SK-N-SH treated with all-trans-retinoic acid at 6 μM for 48 hours (cell line): ENCODE measurements around the gene EXOC4.

Experiments used
- ATAC-seq: fragments of 200-7000 bp; cut with Tn5 transposase; 3 replicates; pipeline ENCODE4 v1.9.1; 2020; ENCODE audit warnings: mild to moderate bottlenecking, moderate library complexity
- BACH2 ChIP-seq: fragments of 250-450 bp; sonication (Bioruptor Pico); IDR thresholded peaks from 2 replicates; pipeline ENCODE4 v1.9.0; 2021; ENCODE audit warnings: mild to moderate bottlenecking, borderline replicate concordance
- CSDC2 ChIP-seq: fragments of 250-450 bp; sonication (Bioruptor Pico); IDR thresholded peaks from 2 replicates; pipeline ENCODE4 v1.5.0; 2020; ENCODE audit warnings: mild to moderate bottlenecking, moderate library complexity
- ESRRG ChIP-seq: fragments of 250-450 bp; sonication (Bioruptor Pico); IDR thresholded peaks from 2 replicates; pipeline ENCODE4 v1.6.1; 2021; ENCODE audit warnings: mild to moderate bottlenecking
- GLIS3 ChIP-seq: fragments of 250-450 bp; sonication (Bioruptor Pico); IDR thresholded peaks from 2 replicates; pipeline ENCODE4 v1.5.0; 2020; ENCODE audit warnings: mild to moderate bottlenecking, moderate library complexity
- ISL1 ChIP-seq: fragments of 250-450 bp; sonication (Bioruptor Pico); IDR thresholded peaks from 2 replicates; pipeline ENCODE4 v2.1.2; 2022; ENCODE audit warnings: mild to moderate bottlenecking, moderate library complexity
- RARB ChIP-seq: fragments of 250-450 bp; sonication (Bioruptor Pico); IDR thresholded peaks from 2 replicates; pipeline ENCODE4 v1.8.0; 2021; ENCODE audit warnings: mild to moderate bottlenecking, moderate library complexity
- SNAI2 ChIP-seq: fragments of 250-450 bp; sonication (Bioruptor Pico); IDR thresholded peaks from 2 replicates; pipeline ENCODE4 v1.5.0; 2020; ENCODE audit warnings: mild to moderate bottlenecking, moderate library complexity
- TCF4 ChIP-seq: fragments of 250-450 bp; sonication (Bioruptor Pico); IDR thresholded peaks from 2 replicates; pipeline ENCODE4 v1.8.0; 2021; ENCODE audit warnings: mild to moderate bottlenecking, moderate library complexity, borderline replicate concordance
- TOX ChIP-seq: fragments of 250-450 bp; sonication (Bioruptor Pico); IDR thresholded peaks from 2 replicates; pipeline ENCODE4 v1.8.0; 2021; ENCODE audit warnings: mild to moderate bottlenecking, moderate library complexity, borderline replicate concordance
- ZC3H10 ChIP-seq: fragments of 250-450 bp; sonication (Bioruptor Pico); IDR thresholded peaks from 2 replicates; pipeline ENCODE4 v1.5.1; 2021; ENCODE audit warnings: mild to moderate bottlenecking, moderate library complexity
- ZFP30 ChIP-seq: fragments of 450-650 bp; formaldehyde crosslinking; IDR thresholded peaks from 2 replicates; pipeline ENCODE4 v1.5.0; 2022; ENCODE audit warnings: mild to moderate bottlenecking, moderate library complexity
- ZNF565 ChIP-seq: fragments of 450-650 bp; formaldehyde crosslinking; conservative IDR thresholded peaks from 2 replicates; pipeline ENCODE4 v1.5.0; 2020; ENCODE audit warnings: low read depth, mild to moderate bottlenecking, moderate library complexity
- ZNF8 ChIP-seq: fragments of 450-650 bp; formaldehyde crosslinking; IDR thresholded peaks from 2 replicates; pipeline ENCODE4 v1.5.0; 2020; ENCODE audit warnings: mild to moderate bottlenecking, moderate library complexity
- TF ChIP-seq, protein P1 (sequence below): fragments of 250-450 bp; sonication (Bioruptor Pico); IDR thresholded peaks from 2 replicates; pipeline ENCODE4 v1.5.1; 2020; ENCODE audit warnings: low read depth, mild to moderate bottlenecking, moderate library complexity
- TF ChIP-seq, protein P2 (sequence below): fragments of 250-450 bp; sonication (Bioruptor Pico); IDR thresholded peaks from 2 replicates; pipeline ENCODE4 v1.5.0; 2020; ENCODE audit warnings: mild to moderate bottlenecking, moderate library complexity
- TF ChIP-seq, protein P3 (sequence below): fragments of 250-450 bp; sonication (Bioruptor Pico); IDR thresholded peaks from 2 replicates; pipeline ENCODE4 v1.5.1; 2021; ENCODE audit warnings: mild to moderate bottlenecking, moderate library complexity
- TF ChIP-seq, protein P4 (sequence below): fragments of 250-450 bp; sonication (Bioruptor Pico); IDR thresholded peaks from 2 replicates; pipeline ENCODE4 v1.8.0; 2020; ENCODE audit warnings: mild to moderate bottlenecking, moderate library complexity, borderline replicate concordance
- TF ChIP-seq, protein P5 (sequence below): fragments of 250-450 bp; sonication (Bioruptor Pico); IDR thresholded peaks from 2 replicates; pipeline ENCODE4 v1.8.0; 2021; ENCODE audit warnings: low read depth, mild to moderate bottlenecking, moderate library complexity, borderline replicate concordance

EXOC4 gene

DNA sequence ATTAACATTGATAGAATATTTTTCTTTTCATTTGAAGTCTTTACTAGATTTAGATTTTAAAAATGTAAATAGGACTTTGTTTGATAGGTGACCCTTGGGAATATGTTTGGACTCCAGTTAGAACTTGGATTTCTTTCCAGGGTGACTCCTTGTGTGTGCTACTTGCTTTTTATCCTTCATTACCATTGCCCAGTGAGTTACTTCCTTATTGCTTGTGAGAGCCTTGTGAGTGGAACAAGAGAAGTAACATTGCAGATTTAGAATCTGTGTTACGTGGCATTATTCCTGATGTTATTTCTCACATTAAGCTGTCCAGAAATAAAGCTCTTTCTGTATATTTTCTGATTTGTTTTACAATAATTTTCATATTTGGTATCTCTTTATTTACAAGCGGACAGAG, 746.3 kb downstream of the EXOC4 start:
- TF ChIP-seq ZFP30 (CRISPR knock-in tag) (no peak), BACH2 (CRISPR knock-in tag) (no peak), CSDC2 (no peak), ZNF8 (CRISPR knock-in tag) (no peak), SNAI2 (no peak), GLIS3 (CRISPR knock-in tag) (no peak), RARB (no peak), TCF4 (CRISPR knock-in tag) (no peak), ISL1 (CRISPR knock-in tag) (no peak)
- no peak for ATAC-seq

DNA sequence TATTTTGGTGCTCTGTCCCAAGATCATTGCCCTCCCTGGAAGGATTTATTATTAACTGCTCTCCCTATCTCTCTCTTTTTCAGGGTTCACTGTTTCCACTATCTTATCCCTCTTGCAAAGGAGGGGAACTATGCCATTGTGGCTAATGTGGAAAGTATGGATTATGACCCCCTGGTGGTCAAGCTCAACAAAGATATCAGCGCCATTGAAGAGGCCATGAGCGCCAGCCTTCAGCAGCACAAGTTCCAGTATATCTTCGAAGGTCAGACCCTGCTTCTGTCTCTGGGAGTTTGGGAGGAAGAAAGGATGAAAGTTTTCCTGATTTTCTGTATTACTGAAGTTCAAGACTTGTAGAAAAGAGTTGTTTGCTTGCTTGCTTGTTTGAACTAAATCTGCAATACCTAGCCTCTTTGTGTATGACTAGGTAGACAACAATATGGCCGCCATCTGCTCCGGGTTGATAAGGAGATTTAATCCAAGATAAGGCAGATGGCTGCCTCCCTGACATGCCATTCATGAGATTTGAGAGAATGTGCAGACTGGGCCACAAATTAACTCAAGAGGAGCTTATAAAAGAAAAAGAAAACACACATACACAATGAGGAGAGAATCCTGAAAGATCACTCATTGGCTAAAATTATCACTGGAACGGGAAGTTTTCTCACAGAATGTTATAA, 752.1 kb downstream of the EXOC4 start:
- TF ChIP-seq, protein P1, sequence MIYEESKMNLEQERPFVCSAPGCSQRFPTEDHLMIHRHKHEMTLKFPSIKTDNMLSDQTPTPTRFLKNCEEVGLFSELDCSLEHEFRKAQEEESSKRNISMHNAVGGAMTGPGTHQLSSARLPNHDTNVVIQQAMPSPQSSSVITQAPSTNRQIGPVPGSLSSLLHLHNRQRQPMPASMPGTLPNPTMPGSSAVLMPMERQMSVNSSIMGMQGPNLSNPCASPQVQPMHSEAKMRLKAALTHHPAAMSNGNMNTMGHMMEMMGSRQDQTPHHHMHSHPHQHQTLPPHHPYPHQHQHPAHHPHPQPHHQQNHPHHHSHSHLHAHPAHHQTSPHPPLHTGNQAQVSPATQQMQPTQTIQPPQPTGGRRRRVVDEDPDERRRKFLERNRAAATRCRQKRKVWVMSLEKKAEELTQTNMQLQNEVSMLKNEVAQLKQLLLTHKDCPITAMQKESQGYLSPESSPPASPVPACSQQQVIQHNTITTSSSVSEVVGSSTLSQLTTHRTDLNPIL (CRISPR knock-in tag) = no peak
- TF ChIP-seq ZNF565 (no peak), TCF4 (CRISPR knock-in tag) (peak; percentile 44; the same call in 1 of the 2 replicates), RARB (no peak), BACH2 (CRISPR knock-in tag) (no peak)
- TF ChIP-seq, protein P2, sequence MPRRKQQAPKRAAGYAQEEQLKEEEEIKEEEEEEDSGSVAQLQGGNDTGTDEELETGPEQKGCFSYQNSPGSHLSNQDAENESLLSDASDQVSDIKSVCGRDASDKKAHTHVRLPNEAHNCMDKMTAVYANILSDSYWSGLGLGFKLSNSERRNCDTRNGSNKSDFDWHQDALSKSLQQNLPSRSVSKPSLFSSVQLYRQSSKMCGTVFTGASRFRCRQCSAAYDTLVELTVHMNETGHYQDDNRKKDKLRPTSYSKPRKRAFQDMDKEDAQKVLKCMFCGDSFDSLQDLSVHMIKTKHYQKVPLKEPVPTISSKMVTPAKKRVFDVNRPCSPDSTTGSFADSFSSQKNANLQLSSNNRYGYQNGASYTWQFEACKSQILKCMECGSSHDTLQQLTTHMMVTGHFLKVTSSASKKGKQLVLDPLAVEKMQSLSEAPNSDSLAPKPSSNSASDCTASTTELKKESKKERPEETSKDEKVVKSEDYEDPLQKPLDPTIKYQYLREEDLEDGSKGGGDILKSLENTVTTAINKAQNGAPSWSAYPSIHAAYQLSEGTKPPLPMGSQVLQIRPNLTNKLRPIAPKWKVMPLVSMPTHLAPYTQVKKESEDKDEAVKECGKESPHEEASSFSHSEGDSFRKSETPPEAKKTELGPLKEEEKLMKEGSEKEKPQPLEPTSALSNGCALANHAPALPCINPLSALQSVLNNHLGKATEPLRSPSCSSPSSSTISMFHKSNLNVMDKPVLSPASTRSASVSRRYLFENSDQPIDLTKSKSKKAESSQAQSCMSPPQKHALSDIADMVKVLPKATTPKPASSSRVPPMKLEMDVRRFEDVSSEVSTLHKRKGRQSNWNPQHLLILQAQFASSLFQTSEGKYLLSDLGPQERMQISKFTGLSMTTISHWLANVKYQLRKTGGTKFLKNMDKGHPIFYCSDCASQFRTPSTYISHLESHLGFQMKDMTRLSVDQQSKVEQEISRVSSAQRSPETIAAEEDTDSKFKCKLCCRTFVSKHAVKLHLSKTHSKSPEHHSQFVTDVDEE = no peak
- TF ChIP-seq, protein P3, sequence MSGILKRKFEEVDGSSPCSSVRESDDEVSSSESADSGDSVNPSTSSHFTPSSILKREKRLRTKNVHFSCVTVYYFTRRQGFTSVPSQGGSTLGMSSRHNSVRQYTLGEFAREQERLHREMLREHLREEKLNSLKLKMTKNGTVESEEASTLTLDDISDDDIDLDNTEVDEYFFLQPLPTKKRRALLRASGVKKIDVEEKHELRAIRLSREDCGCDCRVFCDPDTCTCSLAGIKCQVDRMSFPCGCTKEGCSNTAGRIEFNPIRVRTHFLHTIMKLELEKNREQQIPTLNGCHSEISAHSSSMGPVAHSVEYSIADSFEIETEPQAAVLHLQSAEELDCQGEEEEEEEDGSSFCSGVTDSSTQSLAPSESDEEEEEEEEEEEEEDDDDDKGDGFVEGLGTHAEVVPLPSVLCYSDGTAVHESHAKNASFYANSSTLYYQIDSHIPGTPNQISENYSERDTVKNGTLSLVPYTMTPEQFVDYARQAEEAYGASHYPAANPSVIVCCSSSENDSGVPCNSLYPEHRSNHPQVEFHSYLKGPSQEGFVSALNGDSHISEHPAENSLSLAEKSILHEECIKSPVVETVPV (CRISPR knock-in tag) = no peak
- no peak for ATAC-seq

DNA sequence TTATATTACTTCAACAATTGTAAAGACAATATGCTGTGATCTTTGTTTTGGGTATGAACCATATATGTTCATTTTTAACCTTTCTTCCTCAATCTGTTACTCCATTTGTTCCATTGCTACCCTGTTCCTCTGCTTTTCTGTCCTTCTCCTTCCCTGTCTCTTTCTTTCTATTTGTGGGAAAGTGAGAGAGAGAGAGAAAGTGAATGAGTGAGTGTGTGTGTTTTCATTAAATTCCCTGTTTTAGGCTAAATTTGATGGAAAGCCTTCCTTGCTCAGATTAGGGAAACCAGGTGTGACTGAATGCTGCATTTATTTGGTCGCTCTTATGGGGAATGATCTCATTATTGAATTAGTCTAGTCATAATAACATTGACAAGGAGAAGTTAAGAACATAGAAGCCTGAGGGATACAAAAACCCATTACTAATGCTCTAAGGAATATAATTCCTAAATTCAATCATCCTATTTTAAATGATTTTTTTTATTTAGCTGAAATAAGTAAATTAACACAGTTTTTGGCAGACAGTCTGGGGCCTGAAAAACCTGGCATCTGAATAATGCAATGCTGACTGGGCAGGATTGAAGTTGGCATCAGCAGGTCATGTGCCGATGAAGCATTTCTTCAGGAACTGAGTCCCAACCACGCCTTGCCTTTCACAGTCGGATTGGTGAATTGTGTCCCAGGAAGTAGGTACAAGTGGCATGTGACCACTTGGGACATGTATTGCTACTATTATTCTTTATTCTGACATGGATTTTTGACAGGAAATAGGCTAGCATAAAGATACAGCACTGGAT, 756.6 kb downstream of the EXOC4 start:
- TF ChIP-seq, protein P2 = 0 out of 2 replicates have a peak, but pooled peaks have one; percentile 46
- TF ChIP-seq ISL1 (CRISPR knock-in tag) = peak; percentile 51
- no peak for TF ChIP-seq ZNF565
- TF ChIP-seq TOX (CRISPR knock-in tag) = no peak
- no peak for ATAC-seq

DNA sequence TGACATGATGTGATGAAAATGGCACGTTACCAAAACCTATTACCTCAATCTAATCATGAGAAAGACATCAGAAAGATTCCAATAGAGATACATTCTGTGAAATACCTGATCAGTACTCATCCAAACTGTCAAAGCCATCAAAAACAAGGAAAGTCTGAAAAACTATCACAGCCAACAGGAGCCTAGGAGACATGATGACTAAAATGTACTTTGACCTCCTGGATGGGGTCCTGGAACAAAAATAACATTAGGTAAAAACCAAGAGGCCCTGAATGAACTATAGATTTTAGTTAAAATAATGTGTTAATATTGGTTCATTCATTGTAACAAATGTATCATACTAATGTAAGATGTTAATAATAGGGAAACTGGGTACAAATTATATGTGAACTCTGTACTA, 760.4 kb downstream of the EXOC4 start:
- ATAC-seq = no peak
- TF ChIP-seq BACH2 (CRISPR knock-in tag) = no peak
- TF ChIP-seq, protein P4, sequence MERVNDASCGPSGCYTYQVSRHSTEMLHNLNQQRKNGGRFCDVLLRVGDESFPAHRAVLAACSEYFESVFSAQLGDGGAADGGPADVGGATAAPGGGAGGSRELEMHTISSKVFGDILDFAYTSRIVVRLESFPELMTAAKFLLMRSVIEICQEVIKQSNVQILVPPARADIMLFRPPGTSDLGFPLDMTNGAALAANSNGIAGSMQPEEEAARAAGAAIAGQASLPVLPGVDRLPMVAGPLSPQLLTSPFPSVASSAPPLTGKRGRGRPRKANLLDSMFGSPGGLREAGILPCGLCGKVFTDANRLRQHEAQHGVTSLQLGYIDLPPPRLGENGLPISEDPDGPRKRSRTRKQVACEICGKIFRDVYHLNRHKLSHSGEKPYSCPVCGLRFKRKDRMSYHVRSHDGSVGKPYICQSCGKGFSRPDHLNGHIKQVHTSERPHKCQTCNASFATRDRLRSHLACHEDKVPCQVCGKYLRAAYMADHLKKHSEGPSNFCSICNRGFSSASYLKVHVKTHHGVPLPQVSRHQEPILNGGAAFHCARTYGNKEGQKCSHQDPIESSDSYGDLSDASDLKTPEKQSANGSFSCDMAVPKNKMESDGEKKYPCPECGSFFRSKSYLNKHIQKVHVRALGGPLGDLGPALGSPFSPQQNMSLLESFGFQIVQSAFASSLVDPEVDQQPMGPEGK = no peak
- no peak for TF ChIP-seq SNAI2
- TF ChIP-seq ISL1 (CRISPR knock-in tag) = no peak
- TF ChIP-seq TOX (CRISPR knock-in tag) = no peak
- no peak for TF ChIP-seq RARB
- TF ChIP-seq ESRRG = no peak
- TF ChIP-seq, protein P5, sequence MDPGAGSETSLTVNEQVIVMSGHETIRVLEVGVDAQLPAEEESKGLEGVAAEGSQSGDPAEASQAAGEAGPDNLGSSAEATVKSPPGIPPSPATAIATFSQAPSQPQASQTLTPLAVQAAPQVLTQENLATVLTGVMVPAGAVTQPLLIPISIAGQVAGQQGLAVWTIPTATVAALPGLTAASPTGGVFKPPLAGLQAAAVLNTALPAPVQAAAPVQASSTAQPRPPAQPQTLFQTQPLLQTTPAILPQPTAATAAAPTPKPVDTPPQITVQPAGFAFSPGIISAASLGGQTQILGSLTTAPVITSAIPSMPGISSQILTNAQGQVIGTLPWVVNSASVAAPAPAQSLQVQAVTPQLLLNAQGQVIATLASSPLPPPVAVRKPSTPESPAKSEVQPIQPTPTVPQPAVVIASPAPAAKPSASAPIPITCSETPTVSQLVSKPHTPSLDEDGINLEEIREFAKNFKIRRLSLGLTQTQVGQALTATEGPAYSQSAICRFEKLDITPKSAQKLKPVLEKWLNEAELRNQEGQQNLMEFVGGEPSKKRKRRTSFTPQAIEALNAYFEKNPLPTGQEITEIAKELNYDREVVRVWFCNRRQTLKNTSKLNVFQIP (CRISPR knock-in tag) = no peak
- TF ChIP-seq, protein P2 = no peak
- TF ChIP-seq TCF4 (CRISPR knock-in tag) = no peak
- TF ChIP-seq ZNF565 = no peak
- no peak for TF ChIP-seq ZC3H10
